Measurements from ENCODE around the gene TMEM212. TPM values are rescaled to one million over a fixed set of nuclear protein-coding genes. Genes with fewer than 3 reads are reported as not detected.

The TMEM212 gene
- total and polyA plus RNA-seq, 2 of the 13 experiments (the other 11 are each of a cell fraction or from before 2014, with no cell fraction given), result not detected

DNA sequence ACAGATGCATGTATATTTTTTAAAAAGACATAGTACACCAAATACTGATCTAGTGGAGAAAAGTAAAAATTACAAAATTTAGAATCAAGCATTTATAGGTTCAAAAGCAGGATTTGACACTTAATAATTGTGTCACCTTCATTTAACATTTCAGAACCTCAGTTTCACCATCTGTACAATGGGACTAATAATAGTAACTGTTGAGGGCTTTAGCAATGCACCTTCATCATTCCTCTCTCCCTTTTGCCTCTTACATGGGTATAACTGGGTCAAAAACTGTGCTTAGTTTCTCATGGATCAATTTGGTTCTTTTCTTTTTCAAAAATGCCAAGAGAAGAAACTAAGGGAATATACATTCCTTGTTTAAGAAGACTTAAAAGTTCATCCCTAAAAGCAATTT lies 5.5 kb upstream of the TMEM212 start (continued):
- TF ChIP-seq, protein P1, sequence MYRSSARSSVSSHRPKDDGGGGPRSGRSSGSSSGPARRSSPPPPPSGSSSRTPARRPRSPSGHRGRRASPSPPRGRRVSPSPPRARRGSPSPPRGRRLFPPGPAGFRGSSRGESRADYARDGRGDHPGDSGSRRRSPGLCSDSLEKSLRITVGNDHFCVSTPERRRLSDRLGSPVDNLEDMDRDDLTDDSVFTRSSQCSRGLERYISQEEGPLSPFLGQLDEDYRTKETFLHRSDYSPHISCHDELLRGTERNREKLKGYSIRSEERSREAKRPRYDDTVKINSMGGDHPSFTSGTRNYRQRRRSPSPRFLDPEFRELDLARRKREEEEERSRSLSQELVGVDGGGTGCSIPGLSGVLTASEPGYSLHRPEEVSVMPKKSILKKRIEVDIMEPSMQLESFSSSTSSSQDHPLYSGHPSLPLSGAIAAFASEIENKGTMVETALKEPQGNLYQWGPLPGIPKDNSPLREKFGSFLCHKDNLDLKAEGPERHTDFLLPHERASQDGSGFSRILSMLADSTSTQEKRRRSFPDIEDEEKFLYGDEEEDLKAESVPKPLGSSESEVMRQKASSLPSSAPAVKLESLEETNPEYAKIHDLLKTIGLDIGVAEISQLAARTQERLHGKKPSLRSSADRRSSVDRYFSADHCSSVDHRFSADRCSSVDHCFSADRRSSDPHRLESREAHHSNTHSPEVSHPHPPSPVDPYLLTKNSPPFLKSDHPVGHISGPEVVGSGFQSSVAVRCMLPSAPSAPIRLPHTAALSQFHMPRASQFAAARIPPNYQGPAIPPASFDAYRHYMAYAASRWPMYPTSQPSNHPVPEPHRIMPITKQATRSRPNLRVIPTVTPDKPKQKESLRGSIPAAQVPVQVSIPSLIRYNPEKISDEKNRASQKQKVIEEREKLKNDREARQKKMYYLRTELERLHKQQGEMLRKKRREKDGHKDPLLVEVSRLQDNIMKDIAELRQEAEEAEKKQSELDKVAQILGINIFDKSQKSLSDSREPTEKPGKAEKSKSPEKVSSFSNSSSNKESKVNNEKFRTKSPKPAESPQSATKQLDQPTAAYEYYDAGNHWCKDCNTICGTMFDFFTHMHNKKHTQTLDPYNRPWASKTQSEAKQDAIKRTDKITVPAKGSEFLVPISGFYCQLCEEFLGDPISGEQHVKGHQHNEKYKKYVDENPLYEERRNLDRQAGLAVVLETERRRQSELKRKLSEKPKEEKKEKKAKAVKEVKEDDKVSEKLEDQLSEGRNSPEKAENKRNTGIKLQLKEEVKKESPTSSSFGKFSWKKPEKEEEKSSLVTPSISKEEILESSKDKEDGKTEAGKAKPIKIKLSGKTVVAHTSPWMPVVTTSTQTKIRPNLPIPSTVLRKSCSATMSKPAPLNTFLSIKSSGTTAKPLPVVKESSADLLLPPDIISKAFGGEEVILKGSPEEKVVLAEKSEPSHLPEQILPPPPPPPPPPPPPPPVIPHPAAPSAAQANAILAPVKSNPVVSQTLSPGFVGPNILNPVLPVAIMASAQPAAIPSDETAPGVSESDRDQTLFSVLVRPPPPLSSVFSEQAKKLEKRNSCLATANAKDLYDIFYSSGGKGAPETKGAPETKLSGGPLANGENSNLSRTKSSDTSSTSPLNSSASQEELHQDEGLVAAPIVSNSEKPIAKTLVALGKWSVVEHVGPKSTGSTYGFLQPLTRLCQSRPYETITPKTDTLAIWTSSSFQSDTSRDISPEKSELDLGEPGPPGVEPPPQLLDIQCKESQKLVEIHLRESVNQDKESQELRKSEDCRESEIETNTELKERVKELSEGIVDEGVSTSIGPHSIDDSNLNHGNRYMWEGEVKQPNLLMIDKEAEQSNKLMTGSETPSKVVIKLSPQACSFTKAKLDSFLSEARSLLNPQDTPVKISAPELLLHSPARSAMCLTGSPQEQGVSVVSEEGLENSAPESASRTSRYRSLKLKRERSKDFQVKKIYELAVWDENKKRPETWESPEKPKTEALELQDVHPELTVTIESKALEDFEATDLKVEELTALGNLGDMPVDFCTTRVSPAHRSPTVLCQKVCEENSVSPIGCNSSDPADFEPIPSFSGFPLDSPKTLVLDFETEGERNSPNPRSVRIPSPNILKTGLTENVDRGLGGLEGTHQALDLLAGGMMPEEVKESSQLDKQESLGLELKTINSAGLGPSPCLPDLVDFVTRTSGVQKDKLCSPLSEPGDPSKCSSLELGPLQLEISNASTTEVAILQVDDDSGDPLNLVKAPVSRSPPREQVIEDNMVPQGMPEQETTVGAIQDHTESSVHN (CRISPR knock-in tag; IDR thresholded peaks at IDR 0.05), result no peak
- TF ChIP-seq HDAC2 (CRISPR knock-in tag; IDR thresholded peaks at IDR 0.05) (peak; percentile 10; the same call in 1 of the 2 replicates), RCOR2 (CRISPR knock-in tag; IDR thresholded peaks at IDR 0.05) (peak; percentile 61), ZNF629 (CRISPR knock-in tag; conservative IDR thresholded peaks at IDR 0.05) (peak; percentile 98), ADNP (CRISPR knock-in tag; IDR thresholded peaks at IDR 0.05) (peak; percentile 78; the same call in 1 of the 2 replicates), HMG20A (CRISPR knock-in tag; IDR thresholded peaks at IDR 0.05; ENCODE audit: borderline replicate concordance) (0 out of 2 replicates have a peak, but pooled peaks have one; percentile 2), ZMYM3 (CRISPR knock-in tag; IDR thresholded peaks at IDR 0.05) (peak; percentile 37; the same call in 1 of the 2 replicates), DMAP1 (CRISPR knock-in tag; IDR thresholded peaks at IDR 0.05) (peak; percentile 2; the same call in 1 of the 2 replicates), CHD4 (IDR thresholded peaks at IDR 0.05; ENCODE audit: borderline replicate concordance, low read length) (peak; percentile 89; the same call in 1 of the 2 replicates), CREM (IDR thresholded peaks at IDR 0.05) (no peak), CREM (CRISPR knock-in tag; IDR thresholded peaks at IDR 0.05) (no peak), ZNF546 (CRISPR knock-in tag; conservative IDR thresholded peaks at IDR 0.05) (no peak)
- TF ChIP-seq, protein P2, sequence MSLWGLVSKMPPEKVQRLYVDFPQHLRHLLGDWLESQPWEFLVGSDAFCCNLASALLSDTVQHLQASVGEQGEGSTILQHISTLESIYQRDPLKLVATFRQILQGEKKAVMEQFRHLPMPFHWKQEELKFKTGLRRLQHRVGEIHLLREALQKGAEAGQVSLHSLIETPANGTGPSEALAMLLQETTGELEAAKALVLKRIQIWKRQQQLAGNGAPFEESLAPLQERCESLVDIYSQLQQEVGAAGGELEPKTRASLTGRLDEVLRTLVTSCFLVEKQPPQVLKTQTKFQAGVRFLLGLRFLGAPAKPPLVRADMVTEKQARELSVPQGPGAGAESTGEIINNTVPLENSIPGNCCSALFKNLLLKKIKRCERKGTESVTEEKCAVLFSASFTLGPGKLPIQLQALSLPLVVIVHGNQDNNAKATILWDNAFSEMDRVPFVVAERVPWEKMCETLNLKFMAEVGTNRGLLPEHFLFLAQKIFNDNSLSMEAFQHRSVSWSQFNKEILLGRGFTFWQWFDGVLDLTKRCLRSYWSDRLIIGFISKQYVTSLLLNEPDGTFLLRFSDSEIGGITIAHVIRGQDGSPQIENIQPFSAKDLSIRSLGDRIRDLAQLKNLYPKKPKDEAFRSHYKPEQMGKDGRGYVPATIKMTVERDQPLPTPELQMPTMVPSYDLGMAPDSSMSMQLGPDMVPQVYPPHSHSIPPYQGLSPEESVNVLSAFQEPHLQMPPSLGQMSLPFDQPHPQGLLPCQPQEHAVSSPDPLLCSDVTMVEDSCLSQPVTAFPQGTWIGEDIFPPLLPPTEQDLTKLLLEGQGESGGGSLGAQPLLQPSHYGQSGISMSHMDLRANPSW (CRISPR knock-in tag; IDR thresholded peaks at IDR 0.05; ENCODE audit: borderline replicate concordance), result 0 out of 2 replicates have a peak, but pooled peaks have one; percentile 5

All from HepG2 (cell line).